Measurements from ENCODE around the gene DDOST.

DNA sequence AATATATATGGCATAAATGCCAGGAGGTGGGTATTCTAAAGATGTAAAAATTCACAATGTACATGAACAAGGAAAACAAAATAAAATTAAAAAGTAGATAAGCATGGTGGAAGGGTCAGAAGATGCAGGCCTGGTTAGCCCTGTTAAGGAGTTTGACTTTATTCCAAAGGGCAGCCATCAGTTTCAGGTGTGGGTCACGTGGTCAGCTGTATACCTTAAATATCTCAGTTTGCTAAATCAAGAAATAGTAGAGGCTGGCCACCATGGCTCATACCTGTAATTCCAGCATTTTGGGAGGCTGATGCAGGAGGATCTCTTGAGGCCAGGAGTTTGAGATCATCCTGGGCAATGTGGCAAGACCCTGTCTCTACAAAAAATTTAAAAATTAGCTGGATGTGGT is 36.5 kb downstream of the DDOST start:
- TF ChIP-seq, protein P1, sequence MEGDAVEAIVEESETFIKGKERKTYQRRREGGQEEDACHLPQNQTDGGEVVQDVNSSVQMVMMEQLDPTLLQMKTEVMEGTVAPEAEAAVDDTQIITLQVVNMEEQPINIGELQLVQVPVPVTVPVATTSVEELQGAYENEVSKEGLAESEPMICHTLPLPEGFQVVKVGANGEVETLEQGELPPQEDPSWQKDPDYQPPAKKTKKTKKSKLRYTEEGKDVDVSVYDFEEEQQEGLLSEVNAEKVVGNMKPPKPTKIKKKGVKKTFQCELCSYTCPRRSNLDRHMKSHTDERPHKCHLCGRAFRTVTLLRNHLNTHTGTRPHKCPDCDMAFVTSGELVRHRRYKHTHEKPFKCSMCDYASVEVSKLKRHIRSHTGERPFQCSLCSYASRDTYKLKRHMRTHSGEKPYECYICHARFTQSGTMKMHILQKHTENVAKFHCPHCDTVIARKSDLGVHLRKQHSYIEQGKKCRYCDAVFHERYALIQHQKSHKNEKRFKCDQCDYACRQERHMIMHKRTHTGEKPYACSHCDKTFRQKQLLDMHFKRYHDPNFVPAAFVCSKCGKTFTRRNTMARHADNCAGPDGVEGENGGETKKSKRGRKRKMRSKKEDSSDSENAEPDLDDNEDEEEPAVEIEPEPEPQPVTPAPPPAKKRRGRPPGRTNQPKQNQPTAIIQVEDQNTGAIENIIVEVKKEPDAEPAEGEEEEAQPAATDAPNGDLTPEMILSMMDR (IDR thresholded peaks at IDR 0.05), result no peak
- TF ChIP-seq POLR2A (IDR thresholded peaks at IDR 0.05; ENCODE audit: low read depth), result no peak
